ENCODE results near the gene KTN1. TPM values are rescaled to one million over a fixed set of nuclear protein-coding genes. Genes with fewer than 3 reads are reported as not detected.

Gene KTN1
- total RNA-seq, 6 experiments from 2014 or later: 135 to 175 (median 148) TPM

- H3K4me1 Mint-ChIP-seq (ENCODE audit: low read depth): peaks cover 70% of the 10 kb centered on the region
- no peak overlapping the region for H3K27ac Mint-ChIP-seq
- no peaks in the 10 kb centered on the region for H3K9me3 Mint-ChIP-seq
- no peak for DNase-seq
- peaks cover 45% of the 10 kb centered on the region for H3K36me3 Mint-ChIP-seq (ENCODE audit: low read depth)
- H3K27me3 Mint-ChIP-seq (ENCODE audit: insufficient read depth): peaks cover 4% of the 10 kb centered on the region
- no peak for TF ChIP-seq CTCF (IDR thresholded peaks at IDR 0.05)
- H3K4me3 Mint-ChIP-seq: no peak overlapping the region
Observed at GRCh38 chr14:55686713-55687112, 106.7 kb downstream of the KTN1 start.

GRCh38 chr14:55688566-55688965 is 108.6 kb downstream of the KTN1 start:
- Mint-ChIP-seq H3K9me3 (no peaks in the 10 kb centered on the region), H3K27ac (no peak overlapping the region), H3K27me3 (ENCODE audit: insufficient read depth) (peaks cover 4% of the 10 kb centered on the region), H3K4me3 (no peak overlapping the region), H3K4me1 (ENCODE audit: low read depth) (peaks cover 65% of the 10 kb centered on the region), H3K36me3 (ENCODE audit: low read depth) (peaks cover 39% of the 10 kb centered on the region)
- no peak for DNase-seq
- TF ChIP-seq CTCF (IDR thresholded peaks at IDR 0.05): no peak

GRCh38 chr14:55689981-55690871 is 110.2 kb downstream of the KTN1 start:
- H3K4me1 Mint-ChIP-seq (ENCODE audit: low read depth): peaks cover 49% of the 10 kb centered on the region
- peaks cover 4% of the 10 kb centered on the region for H3K27me3 Mint-ChIP-seq (ENCODE audit: insufficient read depth)
- H3K9me3 Mint-ChIP-seq: no peaks in the 10 kb centered on the region
- peak overlapping the region; percentile 64 for H3K27ac Mint-ChIP-seq
- no peak for TF ChIP-seq CTCF (IDR thresholded peaks at IDR 0.05)
- H3K36me3 Mint-ChIP-seq (ENCODE audit: low read depth): peaks cover 24% of the 10 kb centered on the region
- peak; percentile 19 for DNase-seq
- peak overlapping the region; percentile 53 for H3K4me3 Mint-ChIP-seq

GRCh38 chr14:55691659-55692058 is 111.7 kb downstream of the KTN1 start:
- Mint-ChIP-seq H3K9me3 (no peaks in the 10 kb centered on the region), H3K4me1 (ENCODE audit: low read depth) (peaks cover 35% of the 10 kb centered on the region), H3K4me3 (no peak overlapping the region), H3K36me3 (ENCODE audit: low read depth) (peaks cover 12% of the 10 kb centered on the region), H3K27me3 (ENCODE audit: insufficient read depth) (peaks cover 4% of the 10 kb centered on the region), H3K27ac (no peak overlapping the region)
- no peak for TF ChIP-seq CTCF (IDR thresholded peaks at IDR 0.05)
- DNase-seq: no peak

- DNase-seq: no peak
- Mint-ChIP-seq H3K4me3 (no peak overlapping the region), H3K27ac (no peak overlapping the region), H3K9me3 (no peaks in the 10 kb centered on the region), H3K4me1 (ENCODE audit: low read depth) (peaks cover 33% of the 10 kb centered on the region), H3K27me3 (ENCODE audit: insufficient read depth) (peaks cover 4% of the 10 kb centered on the region), H3K36me3 (ENCODE audit: low read depth) (peaks cover 5% of the 10 kb centered on the region; the same call in 1 of the 2 replicates)
- TF ChIP-seq CTCF (IDR thresholded peaks at IDR 0.05): no peak
Observed at GRCh38 chr14:55693904-55694303, 113.9 kb downstream of the KTN1 start.
